Gastroesophageal sphincter (tissue), 4 donors: Measurements from ENCODE around the gene CFAP92. TPM values are rescaled to one million over a fixed set of nuclear protein-coding genes. Genes with fewer than 3 reads are reported as not detected.

Experiments
- ATAC-seq: fragments of 150-250 bp; one replicate; pipeline ENCODE4 v1.9.1; 2016; ENCODE audit warnings: mild to moderate bottlenecking, moderate library complexity
- H3K27ac ChIP-seq, 4 donors: fragments of 200-600 bp; sonication (generic) in 3 of 4; 1 replicate in 3 of 4; 2 replicates in 1 of 4; pipeline ENCODE4 v1.5.1; 2016 to 2019
- H3K27me3 ChIP-seq: fragments of 200-600 bp; sonication (generic); one replicate; pipeline ENCODE4 v1.5.1; 2019
- H3K36me3 ChIP-seq, 2 donors: fragments of 200-600 bp; sonication (generic); one replicate each; pipeline ENCODE4 v1.5.1; 2019; ENCODE audit warnings: control low read depth in 1 of 2
- H3K4me1 ChIP-seq, 3 donors: fragments of 200-600 bp; sonication (generic); 1 replicate in 2 of 3; 2 replicates in 1 of 3; pipeline ENCODE4 v1.5.1; 2016 to 2019; ENCODE audit warnings: control low read depth in 2 of 3
- H3K4me3 ChIP-seq, 2 donors: fragments of 200-600 bp; sonication (generic); one replicate each; pipeline ENCODE4 v1.5.1; 2019; ENCODE audit warnings: mild to moderate bottlenecking in 1 of 2, moderate library complexity in 1 of 2
- H3K9me3 ChIP-seq, 3 donors: fragments of 200-600 bp; sonication (generic); one replicate each; pipeline ENCODE4 v1.5.1; 2017 to 2019; ENCODE audit warnings: control low read depth in 2 of 3
- CTCF ChIP-seq, 4 experiments: fragments of 200-600 bp in 2 of 4; fragments of 450-650 bp in 2 of 4; sonication (generic) in 1 of 4; IDR thresholded peaks; one replicate each; pipeline ENCODE4 v1.5.1; 2017 to 2019; ENCODE audit warnings: antibody characterized with exemption in 4 of 4, mild to moderate bottlenecking in 2 of 4, moderate library complexity in 2 of 4
- EP300 ChIP-seq: sonication (generic); formaldehyde crosslinking; IDR thresholded peaks from one replicate; pipeline ENCODE4 v1.6.1; 2017; ENCODE audit warnings: antibody characterized with exemption, mild to moderate bottlenecking
- POLR2A ChIP-seq, 2 donors: fragments of 450-650 bp; IDR thresholded peaks; one replicate each; pipeline ENCODE4 v1.6.1; 2017; ENCODE audit warnings: antibody characterized with exemption in 2 of 2, mild to moderate bottlenecking in 2 of 2, moderate library complexity in 1 of 2
- POLR2AphosphoS5 ChIP-seq: sonication (generic); formaldehyde crosslinking; IDR thresholded peaks from one replicate; pipeline ENCODE4 v1.6.1; 2017; ENCODE audit warnings: antibody characterized with exemption
- WGBS, 2 donors: methylation state at CpG; one replicate each; pipeline ENCODE4 v1.1.5; 2018; ENCODE audit warnings: low coverage in 1 of 2; 5-methylcytosine and 5-hydroxymethylcytosine counted together
- total RNA-seq, 4 donors: library from RNA; depleted of rRNA; stranded (reverse); fragments of >200 nt; gene quantifications; one replicate each; pipeline ENCODE4 v1.1.0, GENCODE V29; 2016

The CFAP92 gene
- total RNA-seq, 4 donors from 2014 or later: 0.96 to 3.3 (median 2.3) TPM

- Histone ChIP-seq H3K9me3 (no peaks in the 10 kb centered on the region), H3K4me1 (peaks cover 3 to 67% (median 22%) of the 10 kb centered on the region in 3 donors), H3K27me3 (no peaks in the 10 kb centered on the region), H3K4me3 (no peak overlapping the region), H3K27ac (peak overlapping the region in 3 of 4 donors; percentile 50 to 69 (median 66)), H3K36me3 (no peaks in the 10 kb centered on the region)
- ATAC-seq: peak; percentile 61
- TF ChIP-seq CTCF (IDR thresholded peaks at IDR 0.05) (no peak), POLR2AphosphoS5 (peak; percentile 76), POLR2A (IDR thresholded peaks at IDR 0.05) (no peak)
- WGBS, 2 donors: 61 to 71% methylated on average over 3 to 5 of the region's 15 CpGs
These were observed 28.5 kb upstream of the CFAP92 start for GRCh38 chr3:129022114-129023007.

- H3K4me3 ChIP-seq: no peak overlapping the region
- no peaks in the 10 kb centered on the region for H3K27me3 ChIP-seq
- peak overlapping the region in 1 of 4 donors; percentile 21 for H3K27ac ChIP-seq
- ATAC-seq: no peak
- peaks cover 0 to 67% (median 13%) of the 10 kb centered on the region in 3 donors for H3K4me1 ChIP-seq
- TF ChIP-seq POLR2AphosphoS5: peak; percentile 22
- no peak for TF ChIP-seq POLR2A (IDR thresholded peaks at IDR 0.05)
- 37 to 78% methylated on average over 4 of the region's 6 CpGs for WGBS, 2 donors
- H3K36me3 ChIP-seq: no peaks in the 10 kb centered on the region
- H3K9me3 ChIP-seq: no peaks in the 10 kb centered on the region
These were observed 27.3 kb upstream of the CFAP92 start for GRCh38 chr3:129021140-129021551.

GRCh38 chr3:129020691-129021090, 26.8 kb upstream of the CFAP92 start:
- Histone ChIP-seq H3K9me3 (no peaks in the 10 kb centered on the region), H3K27ac (peak overlapping the region in 1 of 4 donors; percentile 21), H3K4me1 (peaks cover 0 to 66% (median 12%) of the 10 kb centered on the region in 3 donors), H3K27me3 (no peaks in the 10 kb centered on the region), H3K4me3 (no peak overlapping the region), H3K36me3 (no peaks in the 10 kb centered on the region)
- WGBS, 2 donors: 100% methylated on average over 1 of the region's 5 CpGs
- no peak for ATAC-seq
- TF ChIP-seq POLR2A (IDR thresholded peaks at IDR 0.05) (no peak), CTCF (IDR thresholded peaks at IDR 0.05) (no peak), POLR2AphosphoS5 (no peak), EP300 (no peak)

GRCh38 chr3:129019266-129019665, 25.4 kb upstream of the CFAP92 start:
- no peak overlapping the region for H3K27ac ChIP-seq
- no peaks in the 10 kb centered on the region for H3K36me3 ChIP-seq
- H3K4me3 ChIP-seq: no peak overlapping the region
- 91 to 97% methylated on average over 2 to 3 of the region's 3 CpGs for WGBS, 2 donors
- H3K4me1 ChIP-seq: peaks cover 0 to 65% (median 6%) of the 10 kb centered on the region in 3 donors
- no peak for TF ChIP-seq EP300
- no peak for TF ChIP-seq POLR2A (IDR thresholded peaks at IDR 0.05)
- TF ChIP-seq CTCF (IDR thresholded peaks at IDR 0.05): no peak
- no peak for TF ChIP-seq POLR2AphosphoS5
- no peaks in the 10 kb centered on the region for H3K27me3 ChIP-seq
- H3K9me3 ChIP-seq: no peaks in the 10 kb centered on the region
- ATAC-seq: no peak

- no peak for ATAC-seq
- H3K9me3 ChIP-seq: no peaks in the 10 kb centered on the region
- no peak for TF ChIP-seq CTCF (IDR thresholded peaks at IDR 0.05)
- no peak for TF ChIP-seq POLR2A (IDR thresholded peaks at IDR 0.05)
- TF ChIP-seq POLR2AphosphoS5: no peak
- no peak for TF ChIP-seq EP300
- H3K4me1 ChIP-seq: peaks cover 0 to 65% (median 6%) of the 10 kb centered on the region in 3 donors
- no peaks in the 10 kb centered on the region for H3K27me3 ChIP-seq
- no peak overlapping the region for H3K4me3 ChIP-seq
- H3K36me3 ChIP-seq: no peaks in the 10 kb centered on the region
- 85 to 86% methylated on average over 8 of the region's 9 CpGs for WGBS, 2 donors
- no peak overlapping the region for H3K27ac ChIP-seq
These were observed 24.9 kb upstream of the CFAP92 start for GRCh38 chr3:129018751-129019150.
